ENCODE data around the gene SELPLG. TPM values are rescaled to one million over a fixed set of nuclear protein-coding genes. Genes with fewer than 3 reads are reported as not detected.

The SELPLG gene
- total and polyA plus RNA-seq, 10 donors: 23.6 to 220 (median 72.4) TPM

DNA sequence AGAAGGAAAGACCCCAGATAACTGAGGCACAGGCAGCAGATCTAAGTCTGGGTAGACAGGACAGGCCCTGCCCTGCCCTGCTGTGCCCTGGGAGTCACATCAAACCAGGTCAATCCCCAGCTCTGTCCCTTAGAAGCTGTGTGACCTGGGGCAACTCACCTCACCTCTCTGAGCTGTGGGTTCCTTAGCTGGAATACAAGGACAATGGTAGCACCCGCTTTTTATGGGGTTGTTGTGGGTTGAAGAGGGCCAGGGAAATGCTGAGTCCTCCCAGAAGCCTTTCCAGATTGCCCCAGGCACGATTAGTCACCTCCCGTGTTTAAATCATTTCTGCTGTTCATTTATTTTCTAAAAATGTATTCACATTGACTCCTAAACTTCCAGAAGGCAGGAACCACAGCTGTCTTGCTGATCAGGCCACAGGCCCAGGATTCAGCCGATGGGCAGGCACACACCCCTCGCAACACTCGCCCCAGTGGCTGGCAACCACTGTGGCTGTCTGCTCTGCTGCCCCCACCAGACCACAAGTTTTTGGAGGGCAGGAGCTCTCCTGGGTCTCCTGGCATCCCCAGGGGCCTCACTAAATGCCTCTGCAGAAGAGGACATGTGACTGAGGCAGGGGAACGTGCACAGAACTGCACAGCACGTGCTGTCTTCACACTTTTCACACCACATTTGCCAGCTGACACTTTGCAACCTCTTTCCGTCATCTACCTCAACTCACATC is 3.0 kb downstream of the SELPLG start:
- Histone ChIP-seq H3K27ac (peak overlapping the region; percentile 40 to 97 (median 90)), H3K27me3 (replicated peaks in 1 of 7) (no peaks in the 10 kb centered on the region), H3K4me1 (peaks cover 52 to 100% (median 91%) of the 10 kb centered on the region in 6 donors), H3K4me3 (peak overlapping the region in 6 of 8 donors; percentile 22 to 76 (median 56)), H3K36me3 (peaks cover 0 to 20% (median 2%) of the 10 kb centered on the region in 6 donors), H3K9me3 (no peaks in the 10 kb centered on the region)
- no peak for TF ChIP-seq POLR2A (IDR thresholded peaks at IDR 0.05)
- peak; percentile 11 to 35 (median 14) for TF ChIP-seq POLR2AphosphoS5 (IDR thresholded peaks at IDR 0.05)
- intact Hi-C loops (cut with DNase I; ENCODE audit: low total_unique reads): no loop called here
- peak; percentile 79 for DNase-seq
- WGBS, 5 donors: 51 to 58% (median 56%) methylated on average over 9 of the region's 9 CpGs

DNA sequence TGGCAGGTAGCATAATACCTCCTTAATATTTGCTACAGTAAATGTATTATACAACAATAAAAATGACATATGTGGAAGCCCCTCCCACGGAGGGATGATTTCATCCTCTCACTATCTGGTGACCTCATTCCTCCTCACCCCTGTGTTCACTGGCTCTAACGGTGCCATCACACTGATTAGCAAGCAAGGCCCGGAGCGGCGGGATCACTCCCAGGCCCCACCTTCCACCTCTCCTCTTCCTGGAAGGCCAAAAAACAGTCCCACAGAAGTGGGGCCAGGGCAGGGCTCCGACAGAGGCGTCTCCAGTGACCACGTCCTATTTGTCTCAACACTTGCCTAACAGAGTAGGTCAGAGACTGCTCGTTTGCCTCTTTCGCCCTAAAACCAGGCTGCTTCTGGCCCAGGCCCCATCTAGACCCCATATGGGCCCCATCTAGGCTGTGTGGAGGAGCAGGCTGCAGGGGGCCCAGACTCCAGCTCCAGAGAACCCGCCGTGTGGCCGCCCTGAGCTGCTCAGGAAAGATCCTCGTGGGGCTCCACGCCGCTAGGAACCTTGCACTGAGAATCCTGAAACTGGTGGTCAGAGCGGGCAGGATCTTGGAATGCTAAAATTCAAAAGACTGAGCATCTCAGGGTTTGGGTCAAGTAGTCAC is 3.7 kb downstream of the SELPLG start:
- TF ChIP-seq POLR2A (IDR thresholded peaks at IDR 0.05) (no peak), POLR2AphosphoS5 (IDR thresholded peaks at IDR 0.05) (peak; percentile 24 to 44 (median 32))
- DNase-seq: peak; percentile 82
- H3K4me3 ChIP-seq: peak overlapping the region in 6 of 8 donors; percentile 22 to 76 (median 54)
- H3K27ac ChIP-seq: peak overlapping the region; percentile 40 to 97 (median 90)
- peaks cover 0 to 27% (median 4%) of the 10 kb centered on the region in 6 donors for H3K36me3 ChIP-seq
- H3K9me3 ChIP-seq: no peaks in the 10 kb centered on the region
- peaks cover 50 to 100% (median 86%) of the 10 kb centered on the region in 6 donors for H3K4me1 ChIP-seq
- intact Hi-C loops (cut with DNase I; ENCODE audit: low total_unique reads): no loop called here
- no peaks in the 10 kb centered on the region for H3K27me3 ChIP-seq (replicated peaks in 1 of 7)
- WGBS, 5 donors: 46 to 68% (median 58%) methylated on average over 15 to 17 of the region's 17 CpGs

DNA sequence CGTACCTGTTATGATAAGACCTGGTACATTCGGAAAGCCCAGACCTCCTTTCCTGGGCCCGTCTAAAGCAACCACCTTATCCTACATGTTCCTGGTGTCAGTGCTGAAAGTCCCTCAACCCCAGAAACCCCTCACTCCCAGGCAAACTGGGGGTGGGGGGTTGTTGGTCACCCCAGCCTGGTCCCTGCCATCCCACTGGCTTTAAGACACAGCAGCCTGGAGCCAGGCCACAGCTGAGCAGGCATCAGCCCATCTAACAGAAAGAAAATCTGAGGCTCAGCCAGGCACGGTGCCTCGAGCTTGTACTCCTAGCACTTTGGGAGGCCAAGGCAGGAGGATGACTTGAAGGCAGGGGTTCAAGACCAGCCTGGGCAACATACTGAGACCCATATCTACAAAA is 4.5 kb downstream of the SELPLG start:
- Histone ChIP-seq H3K9me3 (no peaks in the 10 kb centered on the region), H3K4me3 (peak overlapping the region in 7 of 8 donors; percentile 6 to 76 (median 51)), H3K4me1 (peaks cover 43 to 99% (median 79%) of the 10 kb centered on the region in 6 donors), H3K27ac (peak overlapping the region; percentile 70 to 97 (median 90)), H3K36me3 (peaks cover 0 to 35% (median 4%) of the 10 kb centered on the region in 6 donors), H3K27me3 (replicated peaks in 1 of 7) (no peaks in the 10 kb centered on the region)
- WGBS, 5 donors: 62 to 72% (median 68%) methylated on average over 5 of the region's 5 CpGs
- intact Hi-C loops (cut with DNase I; ENCODE audit: low total_unique reads): no loop called here
- DNase-seq: peak; percentile 82
- TF ChIP-seq POLR2A (IDR thresholded peaks at IDR 0.05): no peak
- TF ChIP-seq, protein P1, sequence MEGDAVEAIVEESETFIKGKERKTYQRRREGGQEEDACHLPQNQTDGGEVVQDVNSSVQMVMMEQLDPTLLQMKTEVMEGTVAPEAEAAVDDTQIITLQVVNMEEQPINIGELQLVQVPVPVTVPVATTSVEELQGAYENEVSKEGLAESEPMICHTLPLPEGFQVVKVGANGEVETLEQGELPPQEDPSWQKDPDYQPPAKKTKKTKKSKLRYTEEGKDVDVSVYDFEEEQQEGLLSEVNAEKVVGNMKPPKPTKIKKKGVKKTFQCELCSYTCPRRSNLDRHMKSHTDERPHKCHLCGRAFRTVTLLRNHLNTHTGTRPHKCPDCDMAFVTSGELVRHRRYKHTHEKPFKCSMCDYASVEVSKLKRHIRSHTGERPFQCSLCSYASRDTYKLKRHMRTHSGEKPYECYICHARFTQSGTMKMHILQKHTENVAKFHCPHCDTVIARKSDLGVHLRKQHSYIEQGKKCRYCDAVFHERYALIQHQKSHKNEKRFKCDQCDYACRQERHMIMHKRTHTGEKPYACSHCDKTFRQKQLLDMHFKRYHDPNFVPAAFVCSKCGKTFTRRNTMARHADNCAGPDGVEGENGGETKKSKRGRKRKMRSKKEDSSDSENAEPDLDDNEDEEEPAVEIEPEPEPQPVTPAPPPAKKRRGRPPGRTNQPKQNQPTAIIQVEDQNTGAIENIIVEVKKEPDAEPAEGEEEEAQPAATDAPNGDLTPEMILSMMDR (IDR thresholded peaks at IDR 0.05 in 8 of 11, conservative IDR thresholded peaks at IDR 0.05 in 3 of 11): no peak
- no peak for TF ChIP-seq POLR2AphosphoS5 (IDR thresholded peaks at IDR 0.05)

DNA sequence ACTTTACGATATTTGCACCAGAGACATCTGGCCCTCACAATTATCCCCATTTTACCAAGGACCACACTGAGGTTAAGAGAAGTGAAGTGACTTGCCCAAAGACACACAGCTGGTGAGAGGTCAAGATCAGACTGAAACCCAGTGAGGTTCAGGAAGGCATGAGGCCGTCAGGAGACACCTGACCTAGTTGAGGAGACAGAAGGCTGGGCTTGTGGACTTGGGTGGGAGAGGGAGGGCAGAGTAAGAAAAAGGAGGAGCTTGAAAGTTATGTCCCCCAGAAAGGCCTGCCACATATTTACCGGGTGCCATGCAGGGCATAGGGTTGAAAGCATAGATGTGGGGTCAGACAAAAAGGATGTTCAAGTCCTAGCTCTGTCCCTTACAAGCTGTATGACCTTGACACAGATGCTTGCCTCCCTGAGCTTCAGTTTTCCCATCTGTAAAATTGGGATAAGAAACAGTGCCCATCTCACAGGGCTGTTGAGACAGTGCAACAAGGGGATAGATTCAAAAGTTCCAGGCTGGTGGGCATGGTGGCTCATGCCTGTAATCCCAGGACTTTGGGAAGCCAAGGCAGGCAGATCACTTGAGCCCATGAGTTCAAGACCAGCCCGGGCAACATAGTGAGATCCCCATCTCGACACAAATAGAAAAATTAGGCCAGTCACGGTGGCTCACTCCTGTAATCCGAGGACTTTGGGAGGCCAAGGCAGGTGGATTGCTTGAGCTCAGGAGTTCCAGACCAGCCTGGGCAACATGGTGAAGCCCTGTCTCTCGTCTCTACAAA is 6.4 kb downstream of the SELPLG start:
- TF ChIP-seq POLR2A (IDR thresholded peaks at IDR 0.05) (no peak), POLR2AphosphoS5 (IDR thresholded peaks at IDR 0.05) (no peak)
- TF ChIP-seq, protein P1 (IDR thresholded peaks at IDR 0.05 in 8 of 11, conservative IDR thresholded peaks at IDR 0.05 in 3 of 11): no peak

More for the DNA sequence above, 6.4 kb downstream of the SELPLG start:
- Histone ChIP-seq H3K4me3 (peak overlapping the region in 2 of 8 donors; percentile 56 to 76), H3K4me1 (peaks cover 36 to 99% (median 72%) of the 10 kb centered on the region in 6 donors), H3K9me3 (no peaks in the 10 kb centered on the region), H3K27ac (peak overlapping the region in 7 of 8 donors; percentile 58 to 97 (median 92)), H3K36me3 (peaks cover 0 to 53% (median 16%) of the 10 kb centered on the region in 6 donors), H3K27me3 (replicated peaks in 1 of 7) (no peaks in the 10 kb centered on the region)
- WGBS, 5 donors: 87 to 93% (median 90%) methylated on average over 8 of the region's 8 CpGs
- intact Hi-C loops (cut with DNase I; ENCODE audit: low total_unique reads): no loop called here
- DNase-seq: no peak

Measured in spleen (tissue), 11 donors.